Endothelial cell of umbilical vein (primary cell): ENCODE results near the gene SEC31A. TPM values are rescaled to one million over a fixed set of nuclear protein-coding genes. Genes with fewer than 3 reads are reported as not detected.

Experiments used
- BruUV-seq: library from RNA; stranded (reverse); fragments of 400-500 nt; replicated peaks from 2 replicates; lab custom pipeline; 2021; lab: Mats Ljungman, UMichigan
- CTCF ChIA-PET: fragments of 300-600, 350-600 bp; sonication (Branson Sonifier 250); formaldehyde crosslinking; loops from one replicate; lab custom pipeline; 2021; ENCODE audit warnings: antibody characterized with exemption, inconsistent platforms; lab: Charles Lee
- POLR2A ChIA-PET: fragments of 300-600, 350-600 bp; sonication (Branson Sonifier 250); formaldehyde crosslinking; loops from one replicate; lab custom pipeline; 2021; ENCODE audit warnings: antibody characterized with exemption, inconsistent platforms; lab: Charles Lee
- DNase-seq: peaks from one replicate; pipeline ENCODE4 v3.0.0-alpha.2; 2011; ENCODE audit warnings: low read depth, low spot score
- FAIRE-seq: peaks from 2 replicates; lab custom pipeline; 2011; peaks lifted over from hg19 to GRCh38; lab: Jason Lieb, UNC
- H2AFZ ChIP-seq: 2 replicates; pipeline ENCODE4 v1.6.0; 2012; ENCODE audit warnings: low read depth, low read length, control low read depth, inconsistent platforms
- H3K27ac ChIP-seq: 2 replicates; pipeline ENCODE4 v1.5.1; 2011; ENCODE audit warnings: low read depth, mild to moderate bottlenecking, control low read depth, low read length, moderate library complexity; ENCODE audit not compliant: insufficient read depth
- H3K27me3 ChIP-seq, 2 experiments: 2 replicates each; pipeline versions ENCODE4 v1.6.0 to v1.6.1; 2011; ENCODE audit warnings: low read length in 2 of 2, mixed read lengths in 1 of 2; ENCODE audit not compliant: control insufficient read depth in 2 of 2, insufficient read depth in 2 of 2
- H3K36me3 ChIP-seq, 2 experiments: 2 replicates in 1 of 2; 3 replicates in 1 of 2; pipeline ENCODE4 v1.5.1; 2011; ENCODE audit warnings: low read length in 2 of 2, mild to moderate bottlenecking in 1 of 2, moderate library complexity in 1 of 2; ENCODE audit not compliant: control insufficient read depth in 2 of 2, insufficient read depth in 2 of 2; ENCODE audit errors: extremely low read depth in 1 of 2
- H3K4me1 ChIP-seq: 3 replicates; pipeline ENCODE4 v1.5.1; 2011; ENCODE audit warnings: mild to moderate bottlenecking, low read length; ENCODE audit not compliant: control insufficient read depth, insufficient read depth; ENCODE audit errors: extremely low read depth
- H3K4me2 ChIP-seq: 2 replicates; pipeline ENCODE4 v1.6.1; 2011; ENCODE audit warnings: low read length, control low read depth, mixed read lengths; ENCODE audit not compliant: insufficient read depth
- H3K4me3 ChIP-seq, 3 experiments: fragments of 200-600 bp in 1 of 3; sonication (generic), shearing (Covaris generic) in 1 of 3; replicated peaks in 1 of 3; 2 replicates each; pipeline ENCODE4 v1.5.1; 2011 to 2016; ENCODE audit warnings: control low read depth in 3 of 3, low read length in 3 of 3, mild to moderate bottlenecking in 2 of 3, inconsistent platforms in 1 of 3, low read depth in 1 of 3, moderate library complexity in 1 of 3; ENCODE audit not compliant: insufficient read depth in 1 of 3
- H3K79me2 ChIP-seq: 2 replicates; pipeline ENCODE4 v1.6.0; 2012; ENCODE audit warnings: low read length, inconsistent platforms; ENCODE audit not compliant: control insufficient read depth, insufficient read depth
- H3K9ac ChIP-seq: replicated peaks from 2 replicates; pipeline ENCODE3; 2011; ENCODE audit warnings: low read length, control low read depth; ENCODE audit not compliant: insufficient read depth; ENCODE audit errors: extremely low read depth
- H3K9me1 ChIP-seq: replicated peaks from 3 replicates; pipeline ENCODE4 v1.6.0; 2011; ENCODE audit warnings: mild to moderate bottlenecking, low read length; ENCODE audit not compliant: control insufficient read depth, insufficient read depth; ENCODE audit errors: extremely low read depth
- H3K9me3 ChIP-seq: replicated peaks from 2 replicates; pipeline ENCODE4 v1.5.1; 2012; ENCODE audit warnings: low read length, inconsistent platforms; ENCODE audit not compliant: control insufficient read depth, insufficient read depth
- H4K20me1 ChIP-seq: replicated peaks from 2 replicates; pipeline ENCODE3; 2011; ENCODE audit warnings: mild to moderate bottlenecking, low read length; ENCODE audit not compliant: control insufficient read depth, insufficient read depth; ENCODE audit errors: extremely low read depth
- EZH2 ChIP-seq: IDR thresholded peaks from 2 replicates; pipeline ENCODE4 v1.6.1; 2012; ENCODE audit warnings: borderline replicate concordance, low read depth, mild to moderate bottlenecking, moderate library complexity, low read length, inconsistent platforms; ENCODE audit not compliant: severe bottlenecking
- FOS ChIP-seq: IDR thresholded peaks from 2 replicates; pipeline ENCODE4 v1.6.1; 2011; ENCODE audit warnings: mild to moderate bottlenecking, low read length, moderate library complexity, borderline replicate concordance; ENCODE audit not compliant: insufficient read depth
- GATA2 ChIP-seq: IDR thresholded peaks from 2 replicates; pipeline ENCODE4 v1.7.0; 2011; ENCODE audit warnings: low read depth, mild to moderate bottlenecking, moderate library complexity, mixed read lengths, low read length; ENCODE audit not compliant: insufficient read length, insufficient read depth
- JUN ChIP-seq: IDR thresholded peaks from 2 replicates; pipeline ENCODE4 v1.6.1; 2011; ENCODE audit warnings: borderline replicate concordance, low read depth; ENCODE audit not compliant: insufficient read length, insufficient read depth
- MYC ChIP-seq: IDR thresholded peaks from one replicate; pipeline ENCODE4 v1.6.1; 2011; ENCODE audit warnings: mild to moderate bottlenecking, low read depth, low read length
- POLR2A ChIP-seq: IDR thresholded peaks from 2 replicates; pipeline ENCODE4 v1.6.1; 2012; ENCODE audit warnings: low read depth, mild to moderate bottlenecking, control low read depth, low read length
- POLR2AphosphoS5 ChIP-seq: IDR thresholded peaks from 2 replicates; pipeline ENCODE4 v1.6.1; 2012; ENCODE audit warnings: low read depth, mild to moderate bottlenecking, control low read depth, low read length, moderate library complexity; ENCODE audit not compliant: insufficient read depth
- dilution Hi-C: fragments of 300-500 bp; cut with MboI; formaldehyde crosslinking; loops from one replicate; pipeline ENCODE4 v1.15.0; 2019; ENCODE audit warnings: low sequenced_read_pairs; ENCODE audit not compliant: extremely low pct_ligation_motif_present
- intact Hi-C: fragments of 100-400 bp; cut with micrococcal nuclease; formaldehyde crosslinking; loops from one replicate; pipeline ENCODE4 v1.10.0; 2022
- polyA plus RNA-seq, 4 experiments: library from polyadenylated mRNA; depleted of rRNA in 3 of 4; stranded (reverse) in 3 of 4; unstranded in 1 of 4; fragments of >200 nt; gene quantifications; 2 replicates each; pipeline versions ENCODE4 v1.2.1 to v1.2.3, GENCODE V29; 2011 to 2012; ENCODE audit warnings: missing spikeins in 1 of 4
- total RNA-seq: library from RNA; stranded (reverse); gene quantifications from 2 replicates; pipeline ENCODE4 v1.2.3, GENCODE V29; 2021
- TF ChIP-seq, protein P1 (sequence below), 2 donors: IDR thresholded peaks; 1 replicate in 1 of 2; 2 replicates in 1 of 2; pipeline ENCODE4 v1.5.1; 2011; ENCODE audit warnings: low read length in 2 of 2, mild to moderate bottlenecking in 2 of 2, moderate library complexity in 2 of 2, control low read depth in 1 of 2, inconsistent platforms in 1 of 2, low read depth in 1 of 2; ENCODE audit not compliant: insufficient read depth in 1 of 2; ENCODE audit errors: extremely low read depth in 1 of 2
- TF ChIP-seq, protein P2 (sequence below): IDR thresholded peaks from 2 replicates; pipeline ENCODE4 v1.6.1; 2011; ENCODE audit not compliant: insufficient read depth, insufficient read length

The SEC31A gene
- total and polyA plus RNA-seq, 2 donors (not counting 3 experiments of a cell fraction or from before 2014, with no cell fraction given) = 226 to 301 TPM

DNA sequence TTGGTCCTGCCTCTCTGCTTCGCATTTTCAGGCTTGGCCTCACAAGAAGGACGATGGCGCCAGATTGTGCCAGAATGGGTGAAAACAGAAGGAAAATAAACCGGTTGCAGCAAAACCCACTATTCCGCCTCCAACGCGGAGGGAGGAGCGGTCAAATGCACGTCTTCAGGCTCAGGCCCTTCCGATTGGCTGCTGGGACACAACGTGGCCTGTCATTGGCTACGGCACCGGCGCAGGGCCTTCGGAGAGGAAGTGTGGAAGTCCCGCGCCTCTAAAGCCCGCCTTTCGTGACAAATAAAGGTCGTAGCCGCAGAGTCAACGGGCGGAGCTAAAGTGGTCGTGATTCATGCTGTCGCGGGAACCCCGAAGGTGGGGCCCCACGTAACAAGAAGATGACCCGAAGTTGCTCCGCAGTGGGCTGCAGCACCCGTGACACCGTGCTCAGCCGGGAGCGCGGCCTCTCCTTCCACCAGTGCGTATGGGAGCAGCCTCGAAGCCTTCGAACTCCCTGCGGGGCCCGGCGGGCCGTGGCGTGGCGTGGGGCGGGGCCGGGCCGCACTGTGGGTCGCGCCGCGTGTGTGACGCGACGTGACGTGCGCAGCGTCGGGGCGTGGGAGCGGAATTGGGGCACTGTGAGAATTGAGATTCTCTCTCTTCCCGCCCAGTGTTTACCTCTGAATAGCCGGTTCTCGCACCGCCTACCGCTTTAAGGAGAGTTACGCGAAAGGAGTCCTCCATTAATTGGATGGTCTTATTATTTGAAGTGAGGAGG lies 9.6 kb upstream of the SEC31A start, which contains the start of gene THAP9:
Gene THAP9 (plus strand): TSS at position 325 of the 772 bp plus-strand sequence. CDS start 68 bp downstream, at position 393.
- no peaks in the 10 kb centered on the region for H3K9me1 ChIP-seq
- ChIA-PET CTCF (interaction anchor here (0.6 to 3.7 kb wide), 10 partner anchors 8 to 381 kb away, joined by 3 to 21 read pairs (median 4); partner anchors contain the start of genes COPS4 and SEC31A), POLR2A (interaction anchor here (0.6 to 2.6 kb wide), 4 partner anchors 11 to 471 kb away, joined by 3 to 9 read pairs (median 3); partner anchors contain the start of genes COPS4 and COQ2)
- H3K36me3 ChIP-seq = peaks cover 0 to 6% of the 10 kb centered on the region in 2 experiments
- H3K4me1 ChIP-seq = peaks cover 19% of the 10 kb centered on the region
- dilution Hi-C loops (no loop called here), intact Hi-C loops (loop anchor here (1.0 kb wide), 5 partner anchors 9 to 384 kb away; partner anchors contain the start of genes COQ2 and SEC31A)
- peak within 1 kb of the TSS; percentile 71 to 92 (median 90) for H3K4me3 ChIP-seq
- peaks cover 45% of the 10 kb centered on the region for H3K79me2 ChIP-seq
- no TSS peak for BruUV-seq
- peak; percentile 93 for FAIRE-seq
- no peaks in the 10 kb centered on the region for H3K9me3 ChIP-seq
- no peaks in the 10 kb centered on the region for H4K20me1 ChIP-seq
- H3K27me3 ChIP-seq = no peaks in the 10 kb centered on the region
- H3K27ac ChIP-seq = peak within 1 kb of the TSS; percentile 96
- peak within 1 kb of the TSS; percentile 98 for H3K4me2 ChIP-seq
- DNase-seq = peak; percentile 100
- H2AFZ ChIP-seq = peak within 1 kb of the TSS; percentile 71
- TF ChIP-seq, protein P1, sequence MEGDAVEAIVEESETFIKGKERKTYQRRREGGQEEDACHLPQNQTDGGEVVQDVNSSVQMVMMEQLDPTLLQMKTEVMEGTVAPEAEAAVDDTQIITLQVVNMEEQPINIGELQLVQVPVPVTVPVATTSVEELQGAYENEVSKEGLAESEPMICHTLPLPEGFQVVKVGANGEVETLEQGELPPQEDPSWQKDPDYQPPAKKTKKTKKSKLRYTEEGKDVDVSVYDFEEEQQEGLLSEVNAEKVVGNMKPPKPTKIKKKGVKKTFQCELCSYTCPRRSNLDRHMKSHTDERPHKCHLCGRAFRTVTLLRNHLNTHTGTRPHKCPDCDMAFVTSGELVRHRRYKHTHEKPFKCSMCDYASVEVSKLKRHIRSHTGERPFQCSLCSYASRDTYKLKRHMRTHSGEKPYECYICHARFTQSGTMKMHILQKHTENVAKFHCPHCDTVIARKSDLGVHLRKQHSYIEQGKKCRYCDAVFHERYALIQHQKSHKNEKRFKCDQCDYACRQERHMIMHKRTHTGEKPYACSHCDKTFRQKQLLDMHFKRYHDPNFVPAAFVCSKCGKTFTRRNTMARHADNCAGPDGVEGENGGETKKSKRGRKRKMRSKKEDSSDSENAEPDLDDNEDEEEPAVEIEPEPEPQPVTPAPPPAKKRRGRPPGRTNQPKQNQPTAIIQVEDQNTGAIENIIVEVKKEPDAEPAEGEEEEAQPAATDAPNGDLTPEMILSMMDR (IDR thresholded peaks at IDR 0.05; ENCODE audit: extremely low read depth in 1 of 2, insufficient read depth in 1 of 2, low read depth in 1 of 2, low read length in 2 of 2) = no peak
- TF ChIP-seq EZH2 (no peak), POLR2AphosphoS5 (peak; percentile 79), GATA2 (no peak), POLR2A (peak; percentile 75), MYC (peak; percentile 64), JUN (peak; percentile 5), FOS (peak; percentile 73)
- TF ChIP-seq, protein P2, sequence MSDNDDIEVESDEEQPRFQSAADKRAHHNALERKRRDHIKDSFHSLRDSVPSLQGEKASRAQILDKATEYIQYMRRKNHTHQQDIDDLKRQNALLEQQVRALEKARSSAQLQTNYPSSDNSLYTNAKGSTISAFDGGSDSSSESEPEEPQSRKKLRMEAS = no peak
- peak within 1 kb of the TSS; percentile 98 for H3K9ac ChIP-seq
